ENCODE data around the gene TCEANC2.

Gene TCEANC2

DNA sequence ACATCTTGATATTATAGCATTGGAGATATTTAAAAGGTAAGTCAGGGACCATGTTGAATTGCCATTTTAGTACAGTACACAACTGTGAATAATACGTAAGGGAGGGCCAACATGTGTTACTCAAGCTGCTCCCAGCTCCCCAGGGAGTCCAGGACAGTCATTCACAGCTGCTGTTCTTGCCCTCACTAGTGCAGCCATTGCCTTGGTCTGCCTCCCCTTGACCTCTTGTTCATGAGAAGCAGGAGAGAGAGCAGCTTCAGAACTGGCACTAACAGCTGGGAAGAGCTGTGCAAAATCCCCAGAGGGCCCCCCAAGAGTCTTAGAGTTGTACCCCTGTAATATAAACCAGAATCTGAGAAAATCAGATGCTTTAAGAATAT, 16.4 kb downstream of the TCEANC2 start:
- in situ Hi-C loops (cut with MboI; ENCODE audit: low pct_unique_long_range_greater_than_20kb, low sequenced_read_pairs, unreplicated experiment) = no loop called here
- no peak for DNase-seq (ENCODE audit: low spot score)

DNA sequence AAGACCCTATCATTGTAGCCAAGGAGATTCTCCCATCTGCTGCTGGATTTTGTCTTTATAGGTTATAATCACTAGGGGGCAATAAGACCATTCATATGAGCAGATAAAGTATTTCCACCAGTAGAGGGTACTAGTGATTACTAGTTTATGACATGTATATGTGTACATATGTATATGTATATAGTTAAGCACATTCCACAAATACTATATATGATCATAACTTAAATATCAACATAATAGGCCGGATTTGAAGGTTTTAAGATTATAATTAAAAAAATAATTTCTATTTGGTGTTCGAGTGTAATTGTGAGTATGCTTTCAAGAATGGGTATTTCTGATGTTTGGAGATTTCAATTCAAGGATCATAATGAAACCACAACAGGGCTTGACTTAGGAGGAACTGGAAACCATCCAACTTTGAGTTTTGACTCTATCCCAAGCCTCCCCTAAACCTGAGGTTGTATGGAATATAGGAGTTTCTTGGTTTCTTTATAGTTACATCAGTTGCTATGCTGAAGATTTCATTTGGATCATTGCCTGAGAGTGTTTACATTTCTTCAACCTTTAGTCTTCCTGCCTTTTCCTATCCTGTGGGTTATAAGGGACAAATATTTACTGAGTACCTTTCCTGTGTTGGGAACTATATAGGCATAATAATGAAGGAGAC, 16.9 kb downstream of the TCEANC2 start:
- in situ Hi-C loops (cut with MboI; ENCODE audit: low pct_unique_long_range_greater_than_20kb, low sequenced_read_pairs, unreplicated experiment) = no loop called here

More for the DNA sequence above, 16.4 kb downstream of the TCEANC2 start:
- TF ChIP-seq, protein P1, sequence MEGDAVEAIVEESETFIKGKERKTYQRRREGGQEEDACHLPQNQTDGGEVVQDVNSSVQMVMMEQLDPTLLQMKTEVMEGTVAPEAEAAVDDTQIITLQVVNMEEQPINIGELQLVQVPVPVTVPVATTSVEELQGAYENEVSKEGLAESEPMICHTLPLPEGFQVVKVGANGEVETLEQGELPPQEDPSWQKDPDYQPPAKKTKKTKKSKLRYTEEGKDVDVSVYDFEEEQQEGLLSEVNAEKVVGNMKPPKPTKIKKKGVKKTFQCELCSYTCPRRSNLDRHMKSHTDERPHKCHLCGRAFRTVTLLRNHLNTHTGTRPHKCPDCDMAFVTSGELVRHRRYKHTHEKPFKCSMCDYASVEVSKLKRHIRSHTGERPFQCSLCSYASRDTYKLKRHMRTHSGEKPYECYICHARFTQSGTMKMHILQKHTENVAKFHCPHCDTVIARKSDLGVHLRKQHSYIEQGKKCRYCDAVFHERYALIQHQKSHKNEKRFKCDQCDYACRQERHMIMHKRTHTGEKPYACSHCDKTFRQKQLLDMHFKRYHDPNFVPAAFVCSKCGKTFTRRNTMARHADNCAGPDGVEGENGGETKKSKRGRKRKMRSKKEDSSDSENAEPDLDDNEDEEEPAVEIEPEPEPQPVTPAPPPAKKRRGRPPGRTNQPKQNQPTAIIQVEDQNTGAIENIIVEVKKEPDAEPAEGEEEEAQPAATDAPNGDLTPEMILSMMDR (IDR thresholded peaks at IDR 0.05; ENCODE audit: extremely low read depth, insufficient read depth, missing control alignments) = peak; percentile 22

DNA sequence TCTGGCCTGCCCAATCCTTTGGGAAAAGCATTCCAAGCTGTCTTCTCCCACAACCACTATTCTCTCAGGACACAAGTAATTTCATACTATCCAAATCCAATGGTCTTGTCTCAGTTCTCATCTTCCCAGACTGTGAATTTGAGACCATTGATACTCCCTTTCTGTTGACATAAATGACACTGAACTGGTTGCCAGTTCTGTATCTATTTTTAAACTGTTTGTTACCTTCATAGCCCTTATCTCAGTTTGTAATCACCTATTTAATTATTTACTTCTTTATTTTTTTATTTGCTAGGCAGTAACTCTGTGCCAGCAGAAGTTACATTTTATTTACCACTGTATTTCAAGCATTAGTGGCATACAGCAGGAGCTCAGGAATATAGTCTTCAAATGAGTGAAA, 24.0 kb downstream of the TCEANC2 start:
- TF ChIP-seq, protein P1 (IDR thresholded peaks at IDR 0.05; ENCODE audit: extremely low read depth, insufficient read depth, missing control alignments) = no peak
- in situ Hi-C loops (cut with MboI; ENCODE audit: low pct_unique_long_range_greater_than_20kb, low sequenced_read_pairs, unreplicated experiment) = no loop called here

More for the DNA sequence above, 16.9 kb downstream of the TCEANC2 start:
- peak; percentile 65 for DNase-seq (ENCODE audit: low spot score)
- TF ChIP-seq, protein P1 (IDR thresholded peaks at IDR 0.05; ENCODE audit: extremely low read depth, insufficient read depth, missing control alignments) = peak; percentile 78

DNA sequence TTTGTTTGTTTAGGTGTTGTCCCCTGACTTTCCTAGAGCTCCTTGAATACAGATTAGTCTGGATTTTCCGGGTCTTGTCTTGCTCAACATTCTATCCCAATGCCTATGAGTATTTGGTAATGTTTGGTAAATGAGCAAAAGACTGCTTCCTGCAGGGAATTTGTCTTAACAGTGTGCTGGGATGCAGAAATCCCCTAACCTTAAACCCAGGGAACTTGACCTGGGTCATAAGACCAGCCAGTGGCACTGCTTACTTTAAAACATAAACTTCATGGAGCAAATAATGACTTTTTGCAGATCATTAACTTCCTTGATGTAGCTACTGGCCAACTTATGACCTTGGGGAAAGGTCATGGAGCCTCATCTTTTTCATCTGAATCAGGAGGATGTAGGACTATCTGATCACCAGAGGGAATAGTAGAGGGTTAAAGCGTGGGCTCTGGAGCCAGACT, 27.2 kb downstream of the TCEANC2 start:
- in situ Hi-C loops (cut with MboI; ENCODE audit: low pct_unique_long_range_greater_than_20kb, low sequenced_read_pairs, unreplicated experiment) = no loop called here
- no peak for DNase-seq (ENCODE audit: low spot score)
- TF ChIP-seq, protein P1 (IDR thresholded peaks at IDR 0.05; ENCODE audit: extremely low read depth, insufficient read depth, missing control alignments) = no peak

More for the DNA sequence above, 24.0 kb downstream of the TCEANC2 start:
- DNase-seq (ENCODE audit: low spot score) = no peak

DNA sequence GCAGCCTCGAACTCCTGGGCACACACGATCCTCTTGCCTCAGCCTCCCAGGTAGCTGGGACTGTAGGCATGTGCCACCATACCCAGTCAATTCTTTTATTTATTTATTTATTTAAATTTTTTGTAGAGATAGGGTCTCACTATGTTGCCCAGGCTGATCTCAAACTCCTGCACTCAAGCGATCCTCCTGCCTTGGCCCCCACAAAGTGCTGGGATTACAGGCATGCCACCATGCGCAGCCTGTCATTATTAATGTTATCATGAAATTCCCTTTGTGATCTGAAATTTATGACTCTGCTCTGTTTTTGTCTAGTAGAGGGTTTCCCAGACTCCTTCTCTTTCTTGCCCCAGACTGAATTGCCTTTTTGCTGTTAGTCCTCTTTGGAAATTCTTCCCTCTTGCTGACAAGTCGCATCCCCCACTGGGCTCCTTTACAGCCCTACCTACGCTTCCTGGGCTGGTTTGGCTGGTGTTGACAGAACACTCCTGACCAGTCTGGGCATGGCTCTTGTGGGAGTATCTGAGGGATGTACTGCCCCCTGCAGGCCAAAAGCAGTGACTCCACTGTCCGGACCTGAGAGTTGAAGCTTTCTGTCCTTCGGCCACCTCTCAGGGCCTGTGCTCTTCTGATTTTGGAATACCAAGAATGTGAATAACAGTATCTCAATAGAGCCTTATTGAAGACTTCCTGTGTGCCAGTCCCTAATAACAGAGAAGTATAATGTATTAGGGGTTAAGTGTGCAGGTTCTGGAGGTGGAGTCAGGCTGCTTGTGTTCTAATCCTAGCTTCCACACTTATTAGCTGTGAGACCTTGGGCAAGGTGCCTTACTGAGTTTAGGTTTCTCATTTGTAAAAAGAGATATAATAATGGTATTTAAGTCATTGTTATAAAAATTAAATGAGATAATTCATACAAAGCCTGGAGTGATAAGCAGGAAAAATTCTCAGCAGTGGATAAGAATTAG, 28.2 kb downstream of the TCEANC2 start:
- TF ChIP-seq, protein P1 (IDR thresholded peaks at IDR 0.05; ENCODE audit: extremely low read depth, insufficient read depth, missing control alignments) = peak; percentile 84
- DNase-seq (ENCODE audit: low spot score) = peak; percentile 54
- in situ Hi-C loops (cut with MboI; ENCODE audit: low pct_unique_long_range_greater_than_20kb, low sequenced_read_pairs, unreplicated experiment) = no loop called here

DNA sequence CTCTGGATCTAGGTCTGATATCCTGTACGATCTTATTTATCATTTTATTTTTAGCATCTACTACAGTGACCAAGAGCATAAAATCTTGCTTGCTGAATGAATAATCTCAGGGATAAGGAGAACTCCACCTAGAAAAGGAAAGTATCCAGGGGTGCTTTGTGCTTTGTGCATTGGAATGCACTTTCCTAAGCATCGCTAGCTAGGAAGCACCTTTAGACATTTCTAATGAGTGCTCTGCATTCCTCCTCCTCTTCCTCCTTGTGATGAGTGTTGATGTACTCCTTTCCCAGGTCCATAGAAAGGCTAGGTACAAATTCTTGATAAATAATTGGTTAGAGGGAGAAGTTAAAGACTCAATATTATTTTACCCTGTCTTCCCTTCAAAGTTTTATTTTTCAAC, 31.4 kb downstream of the TCEANC2 start:
- TF ChIP-seq, protein P1 (IDR thresholded peaks at IDR 0.05; ENCODE audit: extremely low read depth, insufficient read depth, missing control alignments) = no peak
- in situ Hi-C loops (cut with MboI; ENCODE audit: low pct_unique_long_range_greater_than_20kb, low sequenced_read_pairs, unreplicated experiment) = no loop called here
- DNase-seq (ENCODE audit: low spot score) = no peak
